K562 (cell line): ENCODE measurements around the gene ZNF487. TPM values are rescaled to one million over a fixed set of nuclear protein-coding genes. Genes with fewer than 3 reads are reported as not detected.

Experiments
- ATF4 ChIP-seq: fragments of 450-650 bp; formaldehyde crosslinking; IDR thresholded peaks from 2 replicates; pipeline ENCODE4 v1.4.0; 2022; ENCODE audit warnings: mild to moderate bottlenecking, moderate library complexity
- BRD4 ChIP-seq: fragments of 200-600 bp; sonication (generic); IDR thresholded peaks from 2 replicates; pipeline ENCODE4 v1.6.1; 2017; ENCODE audit warnings: inconsistent platforms
- CEBPB ChIP-seq: fragments of 450-650 bp; IDR thresholded peaks from 2 replicates; pipeline ENCODE4 v1.6.1; 2016; ENCODE audit warnings: missing genetic modification characterization, missing compliant biosample characterization
- E2F4 ChIP-seq: sonication (generic); formaldehyde crosslinking; IDR thresholded peaks from 2 replicates; pipeline ENCODE4 v1.8.0; 2022; ENCODE audit warnings: mild to moderate bottlenecking, low read depth, missing genetic modification reagents
- FOXK2 ChIP-seq, 2 experiments: fragments of 450-650 bp; IDR thresholded peaks in 1 of 2; conservative IDR thresholded peaks in 1 of 2; 2 replicates each; pipeline ENCODE4 v1.6.1; 2016; ENCODE audit warnings: low read depth in 2 of 2, mild to moderate bottlenecking in 1 of 2
- LARP7 ChIP-seq: fragments of 450-650 bp; IDR thresholded peaks from 2 replicates; pipeline ENCODE4 v1.6.1; 2016
- MTF1 ChIP-seq: fragments of 250-450 bp; sonication (Bioruptor Pico); IDR thresholded peaks from 2 replicates; pipeline ENCODE4 v1.9.0; 2021; ENCODE audit warnings: moderate library complexity, mild to moderate bottlenecking, inconsistent platforms, borderline replicate concordance
- NR2F6 ChIP-seq: fragments of 450-650 bp; formaldehyde crosslinking; IDR thresholded peaks from 2 replicates; pipeline ENCODE4 v1.4.0; 2020; ENCODE audit warnings: mild to moderate bottlenecking
- REST ChIP-seq, 2 experiments: fragments of 450-650 bp; formaldehyde crosslinking in 1 of 2; IDR thresholded peaks; 2 replicates each; pipeline versions ENCODE4 v1.4.0 to v1.6.1; 2014 to 2020; ENCODE audit warnings: mild to moderate bottlenecking in 2 of 2, borderline replicate concordance in 1 of 2, low read depth in 1 of 2
- SAP30 ChIP-seq: fragments of 200-600 bp; sonication (generic); IDR thresholded peaks from 2 replicates; pipeline ENCODE4 v1.6.1; 2012; ENCODE audit warnings: borderline replicate concordance, low read depth, mild to moderate bottlenecking, moderate library complexity, low read length, control low read depth, inconsistent platforms; ENCODE audit not compliant: insufficient read depth, poor library complexity, severe bottlenecking
- SMAD4 ChIP-seq: fragments of 250-450 bp; sonication (Bioruptor Pico); conservative IDR thresholded peaks from 2 replicates; pipeline ENCODE4 v1.8.0; 2021; ENCODE audit warnings: inconsistent platforms, mild to moderate bottlenecking, moderate library complexity
- TEAD1 ChIP-seq, 2 experiments: fragments of 450-650 bp in 1 of 2; sonication (generic) in 1 of 2; formaldehyde crosslinking; IDR thresholded peaks; 2 replicates each; pipeline versions ENCODE4 v1.4.0 to v1.8.0; 2020 to 2022; ENCODE audit warnings: mild to moderate bottlenecking in 2 of 2, missing genetic modification reagents in 1 of 2
- TRIM25 ChIP-seq: fragments of 450-650 bp; IDR thresholded peaks from 2 replicates; pipeline ENCODE4 v1.7.0; 2016; ENCODE audit warnings: borderline replicate concordance
- ZNF224 ChIP-seq: sonication (generic); formaldehyde crosslinking; IDR thresholded peaks from 2 replicates; pipeline ENCODE4 v1.8.0; 2022; ENCODE audit warnings: mild to moderate bottlenecking, missing genetic modification reagents
- ZNF830 ChIP-seq: fragments of 250-450 bp; sonication (Bioruptor Pico); IDR thresholded peaks from 2 replicates; pipeline ENCODE4 v1.5.0; 2021; ENCODE audit warnings: mild to moderate bottlenecking
- polyA plus RNA-seq, 8 experiments: library from polyadenylated mRNA; depleted of rRNA in 4 of 8; stranded (reverse) in 5 of 8; unstranded in 3 of 8; fragments of >200 nt; fragmentation: Nextera tagmentation in 2 of 8; fragmentation: Illumina TruSeq in 1 of 8; extraction: Ambion mirVana in 2 of 8; extraction: Trizol in 1 of 8; gene quantifications; 2 replicates each; pipeline versions ENCODE4 v1.2.1 to v1.2.3, GENCODE V29; 2011 to 2014; ENCODE audit warnings: inconsistent platforms in 1 of 8, missing spikeins in 1 of 8
- total RNA-seq, 7 experiments: library from RNA; depleted of rRNA in 6 of 7; stranded (reverse); fragments of >200 nt in 6 of 7; fragmentation: Illumina TruSeq in 2 of 7; extraction: Trizol in 2 of 7; gene quantifications; 2 replicates each; pipeline versions ENCODE4 v1.2.1 to v1.2.3, GENCODE V29; 2011 to 2021; ENCODE audit warnings: low replicate concordance in 1 of 7

ZNF487 gene
- total and polyA plus RNA-seq, 9 of the 15 experiments (the other 6 are each of a cell fraction or from before 2014, with no cell fraction given) = 1.9 to 6.5 (median 4.2) TPM

GRCh38 chr10:43396928-43397624 is 39.8 kb upstream of the ZNF487 start (continued):
- TF ChIP-seq REST (IDR thresholded peaks at IDR 0.05; ENCODE audit: borderline replicate concordance) = peak; percentile 76
- peak; percentile 87 for TF ChIP-seq REST (CRISPR knock-in tag; IDR thresholded peaks at IDR 0.05; ENCODE audit: low read depth)
- peak; percentile 24 to 87; a peak in 2 of 4 replicates for TF ChIP-seq TEAD1 (CRISPR knock-in tag; IDR thresholded peaks at IDR 0.05)
- peak; percentile 98 for TF ChIP-seq ZNF224 (CRISPR knock-in tag)
- TF ChIP-seq CEBPB (tag) = no peak
- TF ChIP-seq MTF1 (CRISPR knock-in tag) = no peak
- peak; percentile 78 for TF ChIP-seq SAP30
- peak; percentile 81; the same call in 1 of the 2 replicates for TF ChIP-seq ZNF830 (CRISPR knock-in tag)
- TF ChIP-seq TRIM25 = no peak
- TF ChIP-seq FOXK2 (conservative IDR thresholded peaks at IDR 0.05 in 1 of 2, IDR thresholded peaks at IDR 0.05 in 1 of 2; ENCODE audit: low read depth in 2 of 2) = peak; percentile 27 to 67
- TF ChIP-seq ATF4 (CRISPR knock-in tag) = 0 out of 2 replicates have a peak, but pooled peaks have one; percentile 33
- no peak for TF ChIP-seq LARP7
- no peak for TF ChIP-seq NR2F6 (CRISPR knock-in tag)
- TF ChIP-seq SMAD4 (CRISPR knock-in tag) = peak; percentile 89
- peak; percentile 91 for TF ChIP-seq E2F4 (CRISPR knock-in tag)
- peak; percentile 5; the same call in 1 of the 2 replicates for TF ChIP-seq BRD4
